ENCODE measurements around the gene UCMA.

DNA sequence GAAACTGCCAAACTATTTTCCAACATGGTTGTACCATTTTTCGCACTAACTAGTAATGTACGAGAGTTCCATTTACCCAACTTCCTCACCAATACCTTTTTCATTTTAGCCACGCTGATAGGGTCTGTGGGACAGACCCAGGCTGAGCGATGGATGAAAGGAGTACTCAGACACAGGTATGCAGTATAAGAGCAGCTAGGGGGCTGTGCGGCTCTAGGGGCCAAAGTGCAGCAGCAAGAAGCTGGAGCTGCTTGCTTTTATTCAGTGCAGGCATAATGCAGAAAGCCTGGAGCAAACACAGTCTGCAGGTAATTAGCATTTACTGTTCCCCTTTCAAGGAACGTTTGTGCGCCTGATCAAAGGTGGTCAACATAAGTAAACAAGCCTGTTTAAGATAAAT, 21.0 kb downstream of the UCMA start:
- TF ChIP-seq CTCF (conservative IDR thresholded peaks at IDR 0.05): no peak
- TF ChIP-seq ZFX (IDR thresholded peaks at IDR 0.05): no peak
